Ascending aorta (tissue), 2 donors: ENCODE measurements around the gene TRHDE. TPM values are rescaled to one million over a fixed set of nuclear protein-coding genes. Genes with fewer than 3 reads are reported as not detected.

Experiments
- DNase-seq, 2 donors: peaks; one replicate each; pipeline ENCODE4 v3.0.0-alpha.2; 2019; ENCODE audit warnings: low spot score in 2 of 2
- H3K27ac ChIP-seq, 2 donors: fragments of 200-600 bp; sonication (generic); one replicate each; pipeline ENCODE4 v1.5.1; 2016 to 2017; ENCODE audit warnings: mild to moderate bottlenecking in 1 of 2
- H3K27me3 ChIP-seq: fragments of 200-600 bp; sonication (generic); one replicate; pipeline ENCODE4 v1.5.1; 2017
- H3K36me3 ChIP-seq, 2 donors: fragments of 200-600 bp; sonication (generic); one replicate each; pipeline ENCODE4 v1.5.1; 2016
- H3K4me1 ChIP-seq, 2 donors: fragments of 200-600 bp; sonication (generic); one replicate each; pipeline ENCODE4 v1.5.1; 2016 to 2017; ENCODE audit warnings: mild to moderate bottlenecking in 1 of 2
- H3K4me3 ChIP-seq, 2 donors: fragments of 200-600 bp; sonication (generic); one replicate each; pipeline ENCODE4 v1.5.1; 2016 to 2017; ENCODE audit warnings: mild to moderate bottlenecking in 1 of 2
- H3K9me3 ChIP-seq, 2 donors: fragments of 200-600 bp; sonication (generic); one replicate each; pipeline ENCODE4 v1.5.1; 2016
- intact Hi-C: fragments of 100-400 bp; cut with DNase I; formaldehyde crosslinking; loops from one replicate; pipeline ENCODE4 v1.15.1; 2023
- total RNA-seq: library from RNA; depleted of rRNA; stranded (reverse); fragments of >200 nt; gene quantifications from one replicate; pipeline ENCODE4 v1.1.0, GENCODE V29; 2016
- TF ChIP-seq, protein P1 (sequence below), 3 experiments: fragments of 200-600 bp in 2 of 3; fragments of 450-650 bp in 1 of 3; sonication (generic) in 2 of 3; IDR thresholded peaks; one replicate each; pipeline ENCODE4 v1.5.1; 2016 to 2019; ENCODE audit warnings: antibody characterized with exemption in 3 of 3, mild to moderate bottlenecking in 1 of 3, moderate library complexity in 1 of 3

Gene TRHDE
- total RNA-seq, 1 donor from 2014 or later = 34.0 TPM

DNA sequence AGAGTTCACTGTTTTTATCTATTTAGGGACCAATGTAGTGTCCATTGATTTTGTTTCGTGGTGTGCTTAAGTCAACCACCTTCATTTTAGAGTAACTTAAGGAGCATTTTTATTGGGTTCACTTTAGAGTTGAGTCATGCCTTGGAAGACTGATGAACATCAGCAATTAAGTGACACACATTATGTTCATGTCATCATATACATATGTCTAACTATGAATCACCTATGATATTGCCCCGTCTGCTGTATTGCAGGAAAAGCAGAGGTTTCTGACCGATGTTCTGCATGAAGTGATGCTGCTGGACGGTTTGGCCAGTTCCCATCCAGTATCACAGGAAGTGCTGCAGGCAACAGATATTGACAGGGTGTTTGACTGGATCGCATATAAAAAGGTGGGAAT lies 227.1 kb downstream of the TRHDE start:
- H3K9me3 ChIP-seq = no peaks in the 10 kb centered on the region
- no peaks in the 10 kb centered on the region for H3K36me3 ChIP-seq
- H3K4me1 ChIP-seq = no peaks in the 10 kb centered on the region
- intact Hi-C loops = no loop called here
- DNase-seq = no peak
- no peaks in the 10 kb centered on the region for H3K27me3 ChIP-seq
- TF ChIP-seq, protein P1, sequence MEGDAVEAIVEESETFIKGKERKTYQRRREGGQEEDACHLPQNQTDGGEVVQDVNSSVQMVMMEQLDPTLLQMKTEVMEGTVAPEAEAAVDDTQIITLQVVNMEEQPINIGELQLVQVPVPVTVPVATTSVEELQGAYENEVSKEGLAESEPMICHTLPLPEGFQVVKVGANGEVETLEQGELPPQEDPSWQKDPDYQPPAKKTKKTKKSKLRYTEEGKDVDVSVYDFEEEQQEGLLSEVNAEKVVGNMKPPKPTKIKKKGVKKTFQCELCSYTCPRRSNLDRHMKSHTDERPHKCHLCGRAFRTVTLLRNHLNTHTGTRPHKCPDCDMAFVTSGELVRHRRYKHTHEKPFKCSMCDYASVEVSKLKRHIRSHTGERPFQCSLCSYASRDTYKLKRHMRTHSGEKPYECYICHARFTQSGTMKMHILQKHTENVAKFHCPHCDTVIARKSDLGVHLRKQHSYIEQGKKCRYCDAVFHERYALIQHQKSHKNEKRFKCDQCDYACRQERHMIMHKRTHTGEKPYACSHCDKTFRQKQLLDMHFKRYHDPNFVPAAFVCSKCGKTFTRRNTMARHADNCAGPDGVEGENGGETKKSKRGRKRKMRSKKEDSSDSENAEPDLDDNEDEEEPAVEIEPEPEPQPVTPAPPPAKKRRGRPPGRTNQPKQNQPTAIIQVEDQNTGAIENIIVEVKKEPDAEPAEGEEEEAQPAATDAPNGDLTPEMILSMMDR (IDR thresholded peaks at IDR 0.05) = no peak
- H3K4me3 ChIP-seq = no peak overlapping the region
- H3K27ac ChIP-seq = no peak overlapping the region

DNA sequence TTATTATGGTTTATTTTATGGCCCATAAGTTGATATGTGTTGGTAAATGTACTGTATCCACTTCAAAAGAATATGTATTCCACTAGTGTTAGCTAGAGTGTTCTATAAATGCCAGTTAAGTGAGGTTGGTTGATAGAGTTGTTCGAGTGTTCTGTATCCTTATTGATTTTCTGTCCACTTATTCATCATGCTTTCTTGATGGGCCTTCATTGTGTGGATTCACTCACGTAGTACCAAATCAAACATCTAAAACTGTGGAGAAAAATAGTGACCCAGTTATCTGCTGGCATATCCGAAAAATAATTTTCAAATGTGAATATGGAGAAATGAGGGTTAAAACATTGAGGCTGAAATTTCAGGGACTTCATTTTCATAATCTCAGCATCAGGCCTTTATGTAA lies 230.4 kb downstream of the TRHDE start:
- no peaks in the 10 kb centered on the region for H3K9me3 ChIP-seq
- intact Hi-C loops = no loop called here
- no peaks in the 10 kb centered on the region for H3K27me3 ChIP-seq
- H3K4me1 ChIP-seq = no peaks in the 10 kb centered on the region
- H3K36me3 ChIP-seq = no peaks in the 10 kb centered on the region
- TF ChIP-seq, protein P1 (IDR thresholded peaks at IDR 0.05) = no peak
- no peak overlapping the region for H3K27ac ChIP-seq
- DNase-seq = no peak
- H3K4me3 ChIP-seq = no peak overlapping the region

DNA sequence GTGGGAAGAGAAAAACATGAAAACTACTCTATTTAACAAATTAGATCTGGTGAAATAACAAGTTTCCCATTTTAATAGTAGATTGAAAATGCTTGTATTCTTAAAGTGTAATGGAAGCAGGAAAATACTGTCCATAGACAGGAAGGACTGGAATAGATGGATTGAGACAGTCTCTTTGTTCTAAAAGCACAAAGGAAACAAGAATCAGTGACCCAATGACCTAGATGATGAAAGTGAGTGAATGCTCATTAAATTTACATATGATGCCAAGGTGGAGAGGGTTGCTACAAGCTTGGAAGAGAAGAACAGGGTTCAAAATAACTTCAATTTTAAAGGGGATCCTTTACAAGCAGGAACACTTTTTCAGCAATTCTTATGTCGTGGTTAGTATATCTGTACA lies 233.1 kb downstream of the TRHDE start:
- TF ChIP-seq, protein P1 (IDR thresholded peaks at IDR 0.05) = no peak
- Histone ChIP-seq H3K4me1 (no peaks in the 10 kb centered on the region), H3K9me3 (no peaks in the 10 kb centered on the region), H3K36me3 (no peaks in the 10 kb centered on the region), H3K4me3 (no peak overlapping the region), H3K27ac (no peak overlapping the region), H3K27me3 (no peaks in the 10 kb centered on the region)
- no peak for DNase-seq
- intact Hi-C loops = no loop called here

DNA sequence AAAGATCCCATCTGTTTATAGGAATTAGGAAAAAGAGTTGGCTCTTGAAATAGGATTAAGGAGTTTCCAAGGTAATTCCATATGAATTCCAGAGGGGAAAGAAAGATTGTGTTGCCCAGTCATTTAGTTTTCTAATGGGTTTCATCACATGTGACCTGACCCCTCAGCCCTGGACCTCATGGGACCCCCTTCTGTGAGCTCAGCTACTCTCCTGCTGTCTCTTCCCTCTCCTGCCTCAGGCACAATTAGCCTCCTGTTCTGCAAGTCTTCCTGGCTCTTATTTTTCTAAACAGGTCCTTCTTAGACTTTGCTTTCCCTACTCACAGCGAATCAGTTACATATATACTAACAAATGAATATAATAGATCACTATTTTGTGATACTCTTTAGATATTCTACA lies 237.7 kb downstream of the TRHDE start:
- no peaks in the 10 kb centered on the region for H3K27me3 ChIP-seq
- H3K4me3 ChIP-seq = no peak overlapping the region
- no peaks in the 10 kb centered on the region for H3K36me3 ChIP-seq
- DNase-seq = no peak
- TF ChIP-seq, protein P1 (IDR thresholded peaks at IDR 0.05) = no peak
- H3K4me1 ChIP-seq = no peaks in the 10 kb centered on the region
- no peak overlapping the region for H3K27ac ChIP-seq
- no peaks in the 10 kb centered on the region for H3K9me3 ChIP-seq
- intact Hi-C loops = no loop called here

DNA sequence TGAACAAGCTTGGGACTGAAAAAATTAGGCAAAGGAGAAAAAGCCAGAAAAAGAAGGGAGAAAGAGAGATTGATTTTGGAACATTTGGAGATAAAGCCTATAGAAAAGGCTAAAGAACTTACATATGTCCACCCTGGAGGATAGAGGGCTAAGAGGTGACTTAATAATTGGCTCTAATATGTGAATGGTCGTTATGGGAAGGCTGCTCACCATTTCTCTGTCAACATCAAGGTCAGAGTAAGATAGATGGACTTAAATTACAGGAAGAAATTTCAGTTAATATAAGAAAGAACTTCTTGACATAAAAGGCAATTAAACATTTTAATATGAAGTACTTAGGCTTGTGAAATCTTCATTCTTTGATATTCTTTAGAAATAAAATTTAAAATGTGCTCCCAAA lies 238.6 kb downstream of the TRHDE start:
- Histone ChIP-seq H3K4me1 (no peaks in the 10 kb centered on the region), H3K36me3 (no peaks in the 10 kb centered on the region), H3K4me3 (no peak overlapping the region), H3K27ac (no peak overlapping the region), H3K27me3 (no peaks in the 10 kb centered on the region), H3K9me3 (no peaks in the 10 kb centered on the region)
- TF ChIP-seq, protein P1 (IDR thresholded peaks at IDR 0.05) = no peak
- DNase-seq = no peak
- intact Hi-C loops = no loop called here

DNA sequence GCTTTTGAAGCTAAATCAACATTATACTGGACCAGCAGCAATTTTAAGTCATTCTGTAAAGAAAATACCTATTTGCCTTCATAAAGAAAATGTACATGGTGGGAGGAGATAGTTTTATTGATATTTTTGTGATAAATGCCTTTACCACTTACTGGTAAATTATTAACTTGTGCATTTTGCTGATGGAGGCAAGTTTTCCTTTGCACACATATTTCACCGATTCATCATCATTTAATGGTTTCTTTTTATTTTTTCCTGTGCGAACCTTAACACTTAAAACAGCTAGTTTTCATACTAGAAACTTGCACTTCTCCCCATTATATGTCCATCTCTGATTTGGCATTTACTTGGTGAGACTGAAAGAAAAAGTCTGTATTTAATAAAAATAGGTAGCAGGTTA lies 239.3 kb downstream of the TRHDE start:
- Histone ChIP-seq H3K9me3 (no peaks in the 10 kb centered on the region), H3K36me3 (no peaks in the 10 kb centered on the region), H3K27ac (no peak overlapping the region), H3K4me3 (no peak overlapping the region), H3K4me1 (no peaks in the 10 kb centered on the region), H3K27me3 (no peaks in the 10 kb centered on the region)
- DNase-seq = no peak
- TF ChIP-seq, protein P1 (IDR thresholded peaks at IDR 0.05) = no peak
- intact Hi-C loops = no loop called here
